Caco-2 (cell line): Measurements from ENCODE around the gene NOVA1. TPM values are rescaled to one million over a fixed set of nuclear protein-coding genes. Genes with fewer than 3 reads are reported as not detected.

Experiments
- BruUV-seq: library from RNA; stranded (reverse); fragments of 400-500 nt; replicated peaks from 2 replicates; lab custom pipeline; 2021; lab: Mats Ljungman, UMichigan
- CTCF ChIA-PET: fragments of 300-600 bp; sonication (Branson Sonifier 250); formaldehyde crosslinking; loops from one replicate; lab custom pipeline; 2022; ENCODE audit warnings: antibody characterized with exemption; lab: Charles Lee
- POLR2A ChIA-PET: fragments of 300-600 bp; sonication (Branson Sonifier 250); formaldehyde crosslinking; loops from one replicate; lab custom pipeline; 2022; ENCODE audit warnings: antibody characterized with exemption; lab: Charles Lee
- DNase-seq, 2 experiments: peaks; one replicate each; pipeline versions ENCODE4 v3.0.0 to v3.0.0-alpha.2; 2020 to 2022
- H3K27me3 ChIP-seq: replicated peaks from 2 replicates; pipeline ENCODE4 v1.6.0; 2011; ENCODE audit warnings: low read length; ENCODE audit not compliant: control insufficient read depth, insufficient read depth
- H3K36me3 ChIP-seq: 2 replicates; pipeline ENCODE4 v1.5.1; 2011; ENCODE audit warnings: low read length; ENCODE audit not compliant: control insufficient read depth, insufficient read depth
- H3K4me1 ChIP-seq: fragments of 250-450 bp; sonication (Bioruptor Pico); 2 replicates; pipeline ENCODE4 v1.5.1; 2020; ENCODE audit warnings: mild to moderate bottlenecking
- H3K4me3 ChIP-seq: 2 replicates; pipeline ENCODE4 v1.5.1; 2011; ENCODE audit warnings: low read depth, mild to moderate bottlenecking, control low read depth, low read length
- H3K9me3 ChIP-seq: fragments of 250-450 bp; sonication (Bioruptor Pico); 2 replicates; pipeline ENCODE4 v1.5.1; 2020; ENCODE audit warnings: mild to moderate bottlenecking, moderate library complexity
- H3K27ac Mint-ChIP-seq: one replicate; pipeline ENCODE4 v1.8.0; 2022; ENCODE audit warnings: mixed read lengths; ENCODE audit not compliant: unreplicated experiment
- H3K27me3 Mint-ChIP-seq: one replicate; pipeline ENCODE4 v1.8.0; 2022; ENCODE audit warnings: mixed read lengths; ENCODE audit not compliant: insufficient read depth, unreplicated experiment
- H3K36me3 Mint-ChIP-seq: one replicate; pipeline ENCODE4 v1.8.0; 2022; ENCODE audit warnings: mild to moderate bottlenecking, mixed read lengths; ENCODE audit not compliant: insufficient read depth, unreplicated experiment
- H3K4me1 Mint-ChIP-seq: one replicate; pipeline ENCODE4 v1.8.0; 2022; ENCODE audit warnings: low read depth, mixed read lengths; ENCODE audit not compliant: unreplicated experiment
- H3K4me3 Mint-ChIP-seq: one replicate; pipeline ENCODE4 v1.8.0; 2022; ENCODE audit warnings: mild to moderate bottlenecking, moderate library complexity, mixed read lengths; ENCODE audit not compliant: unreplicated experiment
- H3K9me3 Mint-ChIP-seq: one replicate; pipeline ENCODE4 v1.8.0; 2022; ENCODE audit warnings: mixed read lengths; ENCODE audit not compliant: unreplicated experiment
- intact Hi-C: fragments of 100-400 bp; cut with micrococcal nuclease; formaldehyde crosslinking; loops from one replicate; pipeline ENCODE4 v1.10.0; 2022; ENCODE audit not compliant: unreplicated experiment
- total RNA-seq: library from RNA; stranded (reverse); gene quantifications from 2 replicates; pipeline ENCODE4 v1.2.3, GENCODE V29; 2022
- TF ChIP-seq, protein P1 (sequence below), 2 experiments: fragments of 200-600 bp in 1 of 2; IDR thresholded peaks; 1 replicate in 1 of 2; 2 replicates in 1 of 2; pipeline versions ENCODE4 v1.5.1 to v1.8.0; 2011 to 2022; ENCODE audit warnings: antibody characterized with exemption in 1 of 2, control low read depth in 1 of 2, inconsistent platforms in 1 of 2, low read depth in 1 of 2, low read length in 1 of 2, mild to moderate bottlenecking in 1 of 2, moderate library complexity in 1 of 2; ENCODE audit not compliant: insufficient read depth in 1 of 2, severe bottlenecking in 1 of 2, unreplicated experiment in 1 of 2

NOVA1 gene
- total RNA-seq, 1 experiment from 2014 or later: not detected

DNA sequence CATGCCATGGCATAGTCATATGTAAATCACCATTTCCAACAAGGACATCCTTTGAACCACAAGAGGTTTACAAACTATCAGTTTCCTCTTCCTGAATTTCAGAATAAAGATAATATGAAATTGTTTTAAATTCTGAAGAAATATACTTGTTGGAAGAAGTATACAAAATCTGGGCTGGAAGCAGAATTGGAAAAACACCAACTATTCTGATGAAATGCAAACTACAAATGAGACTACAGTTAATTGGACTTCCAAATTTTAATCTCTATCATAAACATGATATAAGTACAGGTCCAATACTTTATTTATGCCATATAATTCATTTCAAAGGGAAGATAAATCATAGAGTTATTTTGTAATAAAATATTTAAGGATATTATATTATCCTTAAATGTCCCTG is 80.1 kb downstream of the NOVA1 start:
- H3K27me3 ChIP-seq: no peaks in the 10 kb centered on the region
- H3K9me3 ChIP-seq: no peaks in the 10 kb centered on the region
- no peaks in the 10 kb centered on the region for H3K4me1 Mint-ChIP-seq
- BruUV-seq: no TSS peak
- ChIA-PET POLR2A (no interaction called here), CTCF (no interaction called here)
- TF ChIP-seq, protein P1, sequence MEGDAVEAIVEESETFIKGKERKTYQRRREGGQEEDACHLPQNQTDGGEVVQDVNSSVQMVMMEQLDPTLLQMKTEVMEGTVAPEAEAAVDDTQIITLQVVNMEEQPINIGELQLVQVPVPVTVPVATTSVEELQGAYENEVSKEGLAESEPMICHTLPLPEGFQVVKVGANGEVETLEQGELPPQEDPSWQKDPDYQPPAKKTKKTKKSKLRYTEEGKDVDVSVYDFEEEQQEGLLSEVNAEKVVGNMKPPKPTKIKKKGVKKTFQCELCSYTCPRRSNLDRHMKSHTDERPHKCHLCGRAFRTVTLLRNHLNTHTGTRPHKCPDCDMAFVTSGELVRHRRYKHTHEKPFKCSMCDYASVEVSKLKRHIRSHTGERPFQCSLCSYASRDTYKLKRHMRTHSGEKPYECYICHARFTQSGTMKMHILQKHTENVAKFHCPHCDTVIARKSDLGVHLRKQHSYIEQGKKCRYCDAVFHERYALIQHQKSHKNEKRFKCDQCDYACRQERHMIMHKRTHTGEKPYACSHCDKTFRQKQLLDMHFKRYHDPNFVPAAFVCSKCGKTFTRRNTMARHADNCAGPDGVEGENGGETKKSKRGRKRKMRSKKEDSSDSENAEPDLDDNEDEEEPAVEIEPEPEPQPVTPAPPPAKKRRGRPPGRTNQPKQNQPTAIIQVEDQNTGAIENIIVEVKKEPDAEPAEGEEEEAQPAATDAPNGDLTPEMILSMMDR (IDR thresholded peaks at IDR 0.05; ENCODE audit: insufficient read depth in 1 of 2, low read depth in 1 of 2, low read length in 1 of 2, severe bottlenecking in 1 of 2, unreplicated experiment in 1 of 2): no peak
- DNase-seq: no peak
- no peak overlapping the region for H3K4me3 ChIP-seq
- intact Hi-C loops: no loop called here
- H3K4me3 Mint-ChIP-seq: no peak overlapping the region
- no peaks in the 10 kb centered on the region for H3K36me3 ChIP-seq
- H3K36me3 Mint-ChIP-seq: no peaks in the 10 kb centered on the region
- H3K27ac Mint-ChIP-seq: no peak overlapping the region
- no peaks in the 10 kb centered on the region for H3K27me3 Mint-ChIP-seq
- no peaks in the 10 kb centered on the region for H3K4me1 ChIP-seq
- H3K9me3 Mint-ChIP-seq: no peaks in the 10 kb centered on the region

DNA sequence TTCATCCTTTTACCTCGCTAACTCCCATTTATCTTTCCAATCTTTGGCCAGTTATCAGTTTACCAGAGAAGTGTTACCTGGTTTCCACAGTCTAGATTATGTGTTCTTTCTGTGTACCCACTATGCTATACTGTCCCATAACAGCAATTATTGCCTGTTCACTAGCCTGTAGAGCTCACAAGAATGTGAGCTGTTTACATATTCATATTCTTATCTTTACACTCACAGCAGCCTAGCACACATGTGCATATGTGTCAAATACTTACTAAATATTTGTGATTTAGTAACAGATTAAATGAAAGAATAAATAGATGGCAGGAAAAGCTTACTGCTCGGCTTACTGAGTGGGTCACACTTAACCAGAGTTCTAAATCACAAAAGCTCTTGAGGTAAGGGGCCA is 97.8 kb downstream of the NOVA1 start:
- ChIA-PET POLR2A (no interaction called here), CTCF (no interaction called here)
- Histone ChIP-seq H3K36me3 (no peaks in the 10 kb centered on the region), H3K9me3 (no peaks in the 10 kb centered on the region), H3K27me3 (no peaks in the 10 kb centered on the region), H3K4me1 (peaks cover 5% of the 10 kb centered on the region; the same call in 1 of the 2 replicates), H3K4me3 (no peak overlapping the region)
- Mint-ChIP-seq H3K4me1 (peaks cover 5% of the 10 kb centered on the region), H3K27ac (no peak overlapping the region), H3K4me3 (no peak overlapping the region), H3K27me3 (no peaks in the 10 kb centered on the region), H3K9me3 (no peaks in the 10 kb centered on the region), H3K36me3 (no peaks in the 10 kb centered on the region)
- no TSS peak for BruUV-seq
- TF ChIP-seq, protein P1 (IDR thresholded peaks at IDR 0.05; ENCODE audit: insufficient read depth in 1 of 2, low read depth in 1 of 2, low read length in 1 of 2, severe bottlenecking in 1 of 2, unreplicated experiment in 1 of 2): no peak
- intact Hi-C loops: no loop called here
- DNase-seq: no peak

DNA sequence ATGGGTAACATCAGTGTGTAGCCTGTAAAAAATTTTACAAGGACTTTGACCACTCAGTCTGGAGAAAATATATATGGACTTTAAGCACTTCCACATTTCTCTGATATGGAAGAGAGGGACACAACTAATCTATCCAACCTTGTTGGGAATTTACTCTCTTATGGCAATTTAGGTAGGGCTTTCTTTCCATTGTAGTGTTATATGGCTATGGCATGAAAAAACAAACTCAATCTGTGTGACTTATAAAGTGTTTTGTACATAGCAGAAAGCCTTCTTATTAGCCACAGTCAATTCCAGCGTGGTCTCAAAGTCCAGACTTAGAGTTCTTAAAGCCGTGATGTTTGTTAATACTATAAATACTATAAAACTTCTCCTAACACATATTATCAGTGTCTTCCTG is 98.3 kb downstream of the NOVA1 start:
- Mint-ChIP-seq H3K4me3 (no peak overlapping the region), H3K27me3 (no peaks in the 10 kb centered on the region), H3K27ac (no peak overlapping the region), H3K36me3 (no peaks in the 10 kb centered on the region), H3K4me1 (peaks cover 5% of the 10 kb centered on the region), H3K9me3 (no peaks in the 10 kb centered on the region)
- Histone ChIP-seq H3K27me3 (no peaks in the 10 kb centered on the region), H3K4me1 (peaks cover 5% of the 10 kb centered on the region; the same call in 1 of the 2 replicates), H3K4me3 (no peak overlapping the region), H3K9me3 (no peaks in the 10 kb centered on the region), H3K36me3 (no peaks in the 10 kb centered on the region)
- no peak for DNase-seq
- ChIA-PET CTCF (no interaction called here), POLR2A (no interaction called here)
- BruUV-seq: no TSS peak
- intact Hi-C loops: no loop called here
- TF ChIP-seq, protein P1 (IDR thresholded peaks at IDR 0.05; ENCODE audit: insufficient read depth in 1 of 2, low read depth in 1 of 2, low read length in 1 of 2, severe bottlenecking in 1 of 2, unreplicated experiment in 1 of 2): no peak
